ENCODE data around the gene HAPLN3.

- TF ChIP-seq CTCF (conservative IDR thresholded peaks at IDR 0.05; ENCODE audit: low read depth, low read length) (no peak), SMC3 (IDR thresholded peaks at IDR 0.05; ENCODE audit: low read depth, low read length) (no peak), POLR2A (IDR thresholded peaks at IDR 0.05; ENCODE audit: low read depth, low read length) (no peak), MAFK (IDR thresholded peaks at IDR 0.05; ENCODE audit: low read depth, low read length) (no peak), FOS (IDR thresholded peaks at IDR 0.05; ENCODE audit: low read depth, low read length) (no peak), RAD21 (IDR thresholded peaks at IDR 0.05; ENCODE audit: low read length) (no peak), RFX5 (IDR thresholded peaks at IDR 0.05; ENCODE audit: low read depth, low read length) (no peak), MXI1 (IDR thresholded peaks at IDR 0.05; ENCODE audit: borderline replicate concordance, low read depth, low read length) (no peak), MAZ (IDR thresholded peaks at IDR 0.05; ENCODE audit: borderline replicate concordance, low read depth, low read length) (no peak), CHD1 (IDR thresholded peaks at IDR 0.05; ENCODE audit: low read depth, low read length) (no peak), RCOR1 (IDR thresholded peaks at IDR 0.05; ENCODE audit: insufficient replicate concordance, low read length) (no peak)
Observed at GRCh38 chr15:88905576-88905975, 10.2 kb upstream of the HAPLN3 start.

Measured in IMR-90 (cell line).